Urinary bladder (tissue), 4 donors: ENCODE data around the gene CHRNG. TPM values are rescaled to one million over a fixed set of nuclear protein-coding genes. Genes with fewer than 3 reads are reported as not detected.

Experiments
- DNase-seq: peaks from one replicate; pipeline ENCODE4 v3.0.0-alpha.2; 2015; ENCODE audit errors: extremely low spot score
- H3K27ac ChIP-seq: one replicate; pipeline ENCODE4 v1.5.1; 2013; ENCODE audit warnings: low read depth, mild to moderate bottlenecking, moderate library complexity
- H3K36me3 ChIP-seq: one replicate; pipeline ENCODE4 v1.6.1; 2013; ENCODE audit warnings: mild to moderate bottlenecking, moderate library complexity; ENCODE audit not compliant: insufficient read depth
- H3K4me1 ChIP-seq: one replicate; pipeline ENCODE4 v1.6.1; 2013; ENCODE audit warnings: mild to moderate bottlenecking, moderate library complexity; ENCODE audit not compliant: insufficient read depth
- H3K4me3 ChIP-seq: one replicate; pipeline ENCODE4 v1.5.1; 2013; ENCODE audit warnings: low read depth, low read length
- WGBS: extraction: QIAGEN DNeasy Blood & Tissue Kit; methylation state at CpG from one replicate; pipeline ENCODE4 v1.1.7; 2013; 5-methylcytosine and 5-hydroxymethylcytosine counted together
- polyA plus RNA-seq: library from polyadenylated mRNA; stranded (reverse); fragments of 200-250 nt; gene quantifications from one replicate; pipeline ENCODE4 v1.2.3, GENCODE V29; 2013
- total RNA-seq: library from RNA; depleted of rRNA; stranded (reverse); fragments of >200 nt; gene quantifications from one replicate; pipeline ENCODE4 v1.2.3, GENCODE V29; 2014
- donor health status: healthy with polysubstance abuse.
- donor health status: healthy.

The CHRNG gene
- total and polyA plus RNA-seq, 2 donors = 3.5 TPM; not detected in 1

GRCh38 chr2:232576995-232577394 is 37.5 kb downstream of the CHRNG start:
- WGBS = 84% methylated on average over 2 of the region's 2 CpGs
- Histone ChIP-seq H3K4me1 (no peaks in the 10 kb centered on the region), H3K4me3 (no peak overlapping the region), H3K36me3 (no peaks in the 10 kb centered on the region), H3K27ac (no peak overlapping the region)
- no peak for DNase-seq

GRCh38 chr2:232577841-232578240 is 38.3 kb downstream of the CHRNG start:
- WGBS = 95% methylated on average over 2 of the region's 2 CpGs
- no peaks in the 10 kb centered on the region for H3K36me3 ChIP-seq
- no peaks in the 10 kb centered on the region for H3K4me1 ChIP-seq
- DNase-seq = no peak
- no peak overlapping the region for H3K4me3 ChIP-seq
- no peak overlapping the region for H3K27ac ChIP-seq

GRCh38 chr2:232578626-232579025 is 39.1 kb downstream of the CHRNG start:
- Histone ChIP-seq H3K36me3 (no peaks in the 10 kb centered on the region), H3K4me3 (no peak overlapping the region), H3K4me1 (no peaks in the 10 kb centered on the region), H3K27ac (no peak overlapping the region)
- DNase-seq = no peak
- 96% methylated on average over 2 of the region's 2 CpGs for WGBS

GRCh38 chr2:232580648-232580981 is 41.1 kb downstream of the CHRNG start:
- no peaks in the 10 kb centered on the region for H3K36me3 ChIP-seq
- DNase-seq = no peak
- 90% methylated on average over 6 of the region's 6 CpGs for WGBS

GRCh38 chr2:232581725-232582124 is 42.2 kb downstream of the CHRNG start:
- Histone ChIP-seq H3K4me1 (no peaks in the 10 kb centered on the region), H3K27ac (no peak overlapping the region), H3K4me3 (no peak overlapping the region), H3K36me3 (no peaks in the 10 kb centered on the region)
- DNase-seq = no peak

More at GRCh38 chr2:232580648-232580981, 41.1 kb downstream of the CHRNG start:
- Histone ChIP-seq H3K27ac (no peak overlapping the region), H3K4me3 (no peak overlapping the region), H3K4me1 (no peaks in the 10 kb centered on the region)

GRCh38 chr2:232584238-232584637 is 44.7 kb downstream of the CHRNG start:
- Histone ChIP-seq H3K36me3 (no peaks in the 10 kb centered on the region), H3K27ac (no peak overlapping the region), H3K4me3 (no peak overlapping the region), H3K4me1 (no peaks in the 10 kb centered on the region)
- 91% methylated on average over 6 of the region's 6 CpGs for WGBS
- DNase-seq = no peak

GRCh38 chr2:232586943-232587505 is 47.5 kb downstream of the CHRNG start:
- H3K4me1 ChIP-seq = no peaks in the 10 kb centered on the region

GRCh38 chr2:232587512-232587911 is 48.0 kb downstream of the CHRNG start:
- no peaks in the 10 kb centered on the region for H3K4me1 ChIP-seq
- 79% methylated on average over 7 of the region's 7 CpGs for WGBS
- no peak overlapping the region for H3K4me3 ChIP-seq
- no peak overlapping the region for H3K27ac ChIP-seq
- H3K36me3 ChIP-seq = no peaks in the 10 kb centered on the region
- no peak for DNase-seq

More at GRCh38 chr2:232586943-232587505, 47.5 kb downstream of the CHRNG start:
- no peaks in the 10 kb centered on the region for H3K36me3 ChIP-seq
- DNase-seq = no peak
- no peak overlapping the region for H3K27ac ChIP-seq
- H3K4me3 ChIP-seq = no peak overlapping the region
- WGBS = 77% methylated on average over 5 of the region's 5 CpGs

GRCh38 chr2:232588031-232588430 is 48.5 kb downstream of the CHRNG start:
- WGBS = 94% methylated on average over 8 of the region's 8 CpGs
- no peak for DNase-seq
- Histone ChIP-seq H3K4me3 (no peak overlapping the region), H3K4me1 (no peaks in the 10 kb centered on the region), H3K36me3 (no peaks in the 10 kb centered on the region), H3K27ac (no peak overlapping the region)

GRCh38 chr2:232588680-232589585 is 49.4 kb downstream of the CHRNG start:
- no peaks in the 10 kb centered on the region for H3K4me1 ChIP-seq
- H3K27ac ChIP-seq = no peak overlapping the region
- H3K36me3 ChIP-seq = no peaks in the 10 kb centered on the region
- 55% methylated on average over 18 of the region's 18 CpGs for WGBS
- no peak for DNase-seq
- H3K4me3 ChIP-seq = no peak overlapping the region

GRCh38 chr2:232592772-232593395 is 53.4 kb downstream of the CHRNG start:
- Histone ChIP-seq H3K4me1 (no peaks in the 10 kb centered on the region), H3K27ac (peak overlapping the region; percentile 35), H3K4me3 (no peak overlapping the region), H3K36me3 (no peaks in the 10 kb centered on the region)
- peak; percentile 28 for DNase-seq
- WGBS = 83% methylated on average over 3 of the region's 3 CpGs

GRCh38 chr2:232593982-232594381 is 54.5 kb downstream of the CHRNG start:
- no peaks in the 10 kb centered on the region for H3K36me3 ChIP-seq
- H3K4me3 ChIP-seq = no peak overlapping the region
- 79% methylated on average over 7 of the region's 7 CpGs for WGBS
- H3K27ac ChIP-seq = no peak overlapping the region
- no peak for DNase-seq
- H3K4me1 ChIP-seq = no peaks in the 10 kb centered on the region
